Mesenchymal stem cell (in vitro differentiated cells and primary cell): Measurements from ENCODE around the gene TSPAN2.

ENCODE experiments used
- DNase-seq: peaks from one replicate; pipeline ENCODE4 v3.0.0-alpha.2; 2013
- H2AFZ ChIP-seq: one replicate; pipeline ENCODE4 v1.6.1; 2013; ENCODE audit warnings: low read depth, mild to moderate bottlenecking, control low read depth, inconsistent platforms, low read length, moderate library complexity
- H2AK5ac ChIP-seq: 2 replicates; pipeline ENCODE4 v1.6.1; 2013; ENCODE audit warnings: low read length, moderate library complexity, mild to moderate bottlenecking, inconsistent platforms; ENCODE audit not compliant: severe bottlenecking
- H2BK120ac ChIP-seq: one replicate; pipeline ENCODE4 v1.6.1; 2013; ENCODE audit warnings: low read depth, mild to moderate bottlenecking, inconsistent platforms, low read length, moderate library complexity
- H2BK12ac ChIP-seq, 2 experiments: one replicate each; pipeline ENCODE4 v1.6.1; 2013; ENCODE audit warnings: inconsistent platforms in 2 of 2, low read length in 2 of 2, mild to moderate bottlenecking in 2 of 2, moderate library complexity in 2 of 2, control low read depth in 1 of 2
- H2BK15ac ChIP-seq: one replicate; pipeline ENCODE4 v1.6.1; 2013; ENCODE audit warnings: mild to moderate bottlenecking, low read depth, inconsistent platforms; ENCODE audit not compliant: poor library complexity, severe bottlenecking
- H2BK5ac ChIP-seq: 2 replicates; pipeline ENCODE4 v1.6.1; 2013; ENCODE audit warnings: low read depth, mild to moderate bottlenecking, low read length, control low read depth, inconsistent platforms; ENCODE audit not compliant: poor library complexity, severe bottlenecking
- H3K14ac ChIP-seq, 2 experiments: one replicate each; pipeline ENCODE4 v1.6.1; 2013; ENCODE audit warnings: inconsistent platforms in 2 of 2, low read length in 2 of 2, control low read depth in 1 of 2, mild to moderate bottlenecking in 1 of 2, moderate library complexity in 1 of 2
- H3K18ac ChIP-seq, 2 experiments: one replicate each; pipeline ENCODE4 v1.6.1; 2013; ENCODE audit warnings: inconsistent platforms in 2 of 2, low read length in 2 of 2, control low read depth in 1 of 2, low read depth in 1 of 2, mild to moderate bottlenecking in 1 of 2
- H3K23ac ChIP-seq, 2 experiments: one replicate each; pipeline ENCODE4 v1.6.1; 2013; ENCODE audit warnings: inconsistent platforms in 2 of 2, low read length in 2 of 2, mild to moderate bottlenecking in 2 of 2, moderate library complexity in 2 of 2, control low read depth in 1 of 2
- H3K27ac ChIP-seq: 2 replicates; pipeline ENCODE4 v1.5.1; 2013; ENCODE audit warnings: mild to moderate bottlenecking, moderate library complexity, low read length, control low read depth, inconsistent platforms; ENCODE audit not compliant: poor library complexity, severe bottlenecking
- H3K27me3 ChIP-seq, 2 experiments: 2 replicates each; pipeline versions ENCODE4 v1.6.1 to v1.7.0; 2013; ENCODE audit warnings: low read length in 2 of 2, mild to moderate bottlenecking in 2 of 2, moderate library complexity in 2 of 2, control low read depth in 1 of 2, inconsistent platforms in 1 of 2; ENCODE audit not compliant: control insufficient read depth in 1 of 2, insufficient read depth in 1 of 2
- H3K36me3 ChIP-seq, 2 experiments: 2 replicates each; pipeline versions ENCODE4 v1.6.1 to v1.7.0; 2013; ENCODE audit warnings: low read length in 2 of 2, control low read depth in 1 of 2, inconsistent platforms in 1 of 2, low read depth in 1 of 2, mild to moderate bottlenecking in 1 of 2; ENCODE audit not compliant: insufficient read depth in 2 of 2, control insufficient read depth in 1 of 2
- H3K4ac ChIP-seq, 2 experiments: one replicate each; pipeline ENCODE4 v1.6.1; 2013; ENCODE audit warnings: inconsistent platforms in 2 of 2, low read length in 2 of 2, mild to moderate bottlenecking in 2 of 2, moderate library complexity in 2 of 2, control low read depth in 1 of 2, low read depth in 1 of 2
- H3K4me1 ChIP-seq: 2 replicates; pipeline ENCODE4 v1.6.1; 2013; ENCODE audit warnings: low read depth, low read length, control low read depth; ENCODE audit not compliant: control insufficient read depth, insufficient read depth
- H3K4me2 ChIP-seq: 2 replicates; pipeline ENCODE4 v1.6.1; 2013; ENCODE audit warnings: low read length, mild to moderate bottlenecking, inconsistent platforms; ENCODE audit not compliant: poor library complexity, severe bottlenecking
- H3K4me3 ChIP-seq, 2 experiments: 2 replicates each; pipeline versions ENCODE4 v1.5.1 to v1.7.0; 2013; ENCODE audit warnings: low read length in 2 of 2, mild to moderate bottlenecking in 2 of 2, control low read depth in 1 of 2, low read depth in 1 of 2; ENCODE audit not compliant: insufficient read depth in 1 of 2
- H3K79me1 ChIP-seq: replicated peaks from 2 replicates; pipeline ENCODE4 v1.6.1; 2013; ENCODE audit warnings: mild to moderate bottlenecking, control low read depth, low read length, inconsistent platforms; ENCODE audit not compliant: poor library complexity, severe bottlenecking
- H3K9ac ChIP-seq: 2 replicates; pipeline ENCODE4 v1.7.0; 2013; ENCODE audit warnings: mild to moderate bottlenecking, low read length, moderate library complexity
- H3K9me3 ChIP-seq: 2 replicates; pipeline ENCODE4 v1.7.0; 2013; ENCODE audit warnings: mild to moderate bottlenecking, low read length; ENCODE audit not compliant: control insufficient read depth
- H4K8ac ChIP-seq: one replicate; pipeline ENCODE4 v1.6.1; 2013; ENCODE audit warnings: inconsistent platforms, mild to moderate bottlenecking, low read length, moderate library complexity
- H4K91ac ChIP-seq: one replicate; pipeline ENCODE4 v1.6.1; 2013; ENCODE audit warnings: mild to moderate bottlenecking, low read length, inconsistent platforms
- WGBS: methylation state at CpG from one replicate; pipeline ENCODE4 v1.1.7; 2013; ENCODE audit warnings: mixed read lengths; 5-methylcytosine and 5-hydroxymethylcytosine counted together

Gene TSPAN2

DNA sequence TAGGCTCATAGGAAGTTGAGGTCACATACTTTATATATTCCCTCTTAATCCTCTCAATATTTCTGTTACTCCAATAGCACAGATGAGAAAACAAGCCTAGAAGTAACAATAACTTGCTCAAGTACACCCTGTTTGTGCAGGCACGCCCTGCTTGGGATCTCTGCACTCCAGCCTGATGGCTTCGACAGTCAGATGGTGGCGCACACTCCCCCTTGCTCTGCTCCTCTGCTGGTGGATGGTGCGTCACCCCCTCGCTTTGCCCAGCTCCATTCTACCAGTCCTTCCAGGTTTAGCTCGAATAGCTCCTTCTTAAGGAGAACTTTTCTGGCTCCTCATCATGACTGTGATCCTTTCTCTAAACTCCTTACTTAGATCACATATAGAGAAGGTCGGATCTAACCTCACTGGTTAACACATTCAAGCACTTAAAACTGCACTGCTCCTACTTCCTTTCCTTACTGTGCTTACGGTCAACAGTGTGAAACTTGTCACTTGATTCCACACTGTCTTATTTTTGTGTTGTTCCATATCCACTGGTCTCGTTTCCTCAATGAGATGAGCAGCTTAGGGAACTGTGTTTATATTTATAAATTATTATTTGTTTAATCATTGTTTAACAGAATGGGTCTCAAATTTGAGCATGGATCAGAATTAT is 3.0 kb downstream of the TSPAN2 start:
- Histone ChIP-seq H2AK5ac (no peak overlapping the region), H3K14ac (no peak overlapping the region), H3K4me3 (no peak overlapping the region), H3K79me1 (no peaks in the 10 kb centered on the region), H2BK120ac (no peak overlapping the region), H3K36me3 (no peaks in the 10 kb centered on the region), H3K4ac (no peak overlapping the region), H3K9me3 (no peaks in the 10 kb centered on the region), H3K18ac (no peak overlapping the region), H2BK5ac (no peak overlapping the region), H3K27ac (no peak overlapping the region), H3K23ac (no peak overlapping the region), H3K4me2 (no peak overlapping the region), H4K91ac (no peak overlapping the region), H3K9ac (no peak overlapping the region), H2AFZ (no peak overlapping the region), H3K4me1 (peaks cover 8% of the 10 kb centered on the region), H3K27me3 (peaks cover 0 to 41% of the 10 kb centered on the region in 2 experiments), H4K8ac (no peak overlapping the region), H2BK12ac (no peak overlapping the region), H2BK15ac (no peak overlapping the region)
- WGBS, result 92% methylated on average over 8 of the region's 9 CpGs
- DNase-seq, result no peak

GRCh38 chr1:115084902-115085511 is 4.3 kb downstream of the TSPAN2 start:
- H4K8ac ChIP-seq, result no peak overlapping the region
- WGBS, result 76% methylated on average over 9 of the region's 9 CpGs
- H2BK12ac ChIP-seq, result no peak overlapping the region
- no peak overlapping the region for H3K18ac ChIP-seq
- H2AFZ ChIP-seq, result no peak overlapping the region
- no peaks in the 10 kb centered on the region for H3K79me1 ChIP-seq
- no peak for DNase-seq
- no peak overlapping the region for H2AK5ac ChIP-seq
- H2BK120ac ChIP-seq, result no peak overlapping the region
- no peak overlapping the region for H3K9ac ChIP-seq
- H3K14ac ChIP-seq, result no peak overlapping the region
- H3K27ac ChIP-seq, result no peak overlapping the region
- H3K4me2 ChIP-seq, result no peak overlapping the region
- no peak overlapping the region for H3K4ac ChIP-seq
- H3K36me3 ChIP-seq, result no peaks in the 10 kb centered on the region
- H3K23ac ChIP-seq, result no peak overlapping the region
- no peak overlapping the region for H2BK5ac ChIP-seq
- H3K4me1 ChIP-seq, result peaks cover 5% of the 10 kb centered on the region
- H3K4me3 ChIP-seq, result no peak overlapping the region
- no peaks in the 10 kb centered on the region for H3K9me3 ChIP-seq
- H4K91ac ChIP-seq, result no peak overlapping the region
- H3K27me3 ChIP-seq, result peaks cover 0 to 44% of the 10 kb centered on the region in 2 experiments
- H2BK15ac ChIP-seq, result no peak overlapping the region

DNA sequence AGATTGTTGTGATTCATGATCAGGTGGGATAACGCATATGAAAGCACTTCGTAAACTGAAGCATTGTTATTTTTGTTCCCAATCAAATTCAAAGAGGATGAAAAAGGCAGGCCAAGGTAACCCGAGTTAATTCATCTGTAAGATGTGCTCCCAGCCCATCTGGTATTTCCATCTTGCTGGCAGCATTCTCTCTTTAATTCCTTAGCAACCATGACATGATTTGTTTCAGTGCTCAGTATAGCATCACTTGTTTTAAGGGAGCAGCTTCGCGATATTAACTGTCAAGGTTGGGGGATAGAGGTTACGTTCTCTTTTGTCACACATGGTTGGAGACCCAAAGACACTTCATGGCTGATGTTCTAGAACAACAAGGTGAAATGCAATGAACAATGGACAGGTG is 6.4 kb downstream of the TSPAN2 start:
- no peak overlapping the region for H3K4ac ChIP-seq
- H3K18ac ChIP-seq, result no peak overlapping the region
- no peak overlapping the region for H2BK5ac ChIP-seq
- no peak overlapping the region for H3K4me3 ChIP-seq
- peaks cover under 1% of the 10 kb centered on the region for H3K4me1 ChIP-seq
- DNase-seq, result no peak
- no peak overlapping the region for H3K4me2 ChIP-seq
- H4K91ac ChIP-seq, result no peak overlapping the region
- H3K14ac ChIP-seq, result no peak overlapping the region
- no peaks in the 10 kb centered on the region for H3K79me1 ChIP-seq
- WGBS, result 82% methylated on average over 6 of the region's 6 CpGs
- H2BK12ac ChIP-seq, result no peak overlapping the region
- H3K27me3 ChIP-seq, result peaks cover 0 to 45% of the 10 kb centered on the region in 2 experiments
- no peaks in the 10 kb centered on the region for H3K9me3 ChIP-seq
- no peak overlapping the region for H2BK120ac ChIP-seq
- no peak overlapping the region for H2AK5ac ChIP-seq
- H3K27ac ChIP-seq, result no peak overlapping the region
- no peak overlapping the region for H3K9ac ChIP-seq
- H2BK15ac ChIP-seq, result no peak overlapping the region
- H2AFZ ChIP-seq, result no peak overlapping the region
- H4K8ac ChIP-seq, result no peak overlapping the region
- no peaks in the 10 kb centered on the region for H3K36me3 ChIP-seq
- H3K23ac ChIP-seq, result no peak overlapping the region

DNA sequence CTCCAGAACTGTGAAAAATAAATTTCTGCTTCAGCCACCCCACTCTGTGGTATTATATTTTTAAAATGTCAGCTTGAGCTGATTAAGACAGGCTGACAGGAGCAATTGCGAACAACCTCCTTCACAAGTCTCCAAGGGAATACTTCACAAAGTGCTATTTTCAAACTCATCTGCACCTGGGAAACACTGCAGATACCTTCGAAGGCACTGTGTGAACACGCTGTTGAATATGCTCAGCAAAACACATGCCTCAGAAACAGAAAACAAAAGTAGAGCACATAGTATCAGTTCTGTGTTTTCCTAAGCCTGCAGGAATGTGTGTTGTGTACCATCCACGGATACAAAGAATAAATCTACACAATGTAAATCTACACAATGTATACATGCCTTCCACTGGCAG is 10.6 kb downstream of the TSPAN2 start:
- Histone ChIP-seq H3K4me3 (no peak overlapping the region), H4K91ac (no peak overlapping the region), H2BK15ac (no peak overlapping the region), H3K23ac (no peak overlapping the region), H3K79me1 (no peaks in the 10 kb centered on the region), H3K27ac (no peak overlapping the region), H3K9ac (no peak overlapping the region), H3K4ac (no peak overlapping the region), H3K18ac (no peak overlapping the region), H4K8ac (no peak overlapping the region), H3K36me3 (no peaks in the 10 kb centered on the region), H3K27me3 (peaks cover 3 to 44% of the 10 kb centered on the region in 2 experiments), H3K14ac (no peak overlapping the region), H2AK5ac (no peak overlapping the region), H2AFZ (no peak overlapping the region), H2BK12ac (no peak overlapping the region), H3K9me3 (no peaks in the 10 kb centered on the region), H2BK120ac (no peak overlapping the region), H3K4me2 (no peak overlapping the region), H2BK5ac (no peak overlapping the region), H3K4me1 (peaks cover 6% of the 10 kb centered on the region)
- WGBS, result 85% methylated on average over 4 of the region's 4 CpGs
- DNase-seq, result no peak
